Mesendoderm (in vitro differentiated cells): ENCODE measurements around the gene HOXC5.

Experiments used
- DNase-seq: peaks from one replicate; pipeline ENCODE4 v3.0.0; 2013
- H2AK5ac ChIP-seq: 2 replicates; pipeline ENCODE4 v1.6.1; 2013; ENCODE audit warnings: low read length, inconsistent platforms
- H2BK120ac ChIP-seq: 2 replicates; pipeline ENCODE4 v1.6.1; 2013; ENCODE audit warnings: low read depth, mild to moderate bottlenecking, low read length, moderate library complexity, mixed read lengths
- H2BK15ac ChIP-seq: replicated peaks from 2 replicates; pipeline ENCODE4 v1.6.1; 2013; ENCODE audit warnings: low read depth, mild to moderate bottlenecking, moderate library complexity
- H2BK5ac ChIP-seq: 2 replicates; pipeline ENCODE4 v1.6.1; 2013; ENCODE audit warnings: low read length, inconsistent platforms
- H3K18ac ChIP-seq: 2 replicates; pipeline ENCODE4 v1.6.1; 2013; ENCODE audit warnings: mild to moderate bottlenecking, low read length, mixed read lengths
- H3K23ac ChIP-seq: one replicate; pipeline ENCODE4 v1.6.1; 2013; ENCODE audit warnings: low read length
- H3K27ac ChIP-seq: 2 replicates; pipeline ENCODE4 v1.5.1; 2013; ENCODE audit warnings: low read depth, mild to moderate bottlenecking, inconsistent platforms, low read length, moderate library complexity
- H3K27me3 ChIP-seq: 2 replicates; pipeline ENCODE4 v1.6.1; 2013; ENCODE audit warnings: low read length, control low read depth, mild to moderate bottlenecking, inconsistent platforms; ENCODE audit not compliant: insufficient read depth, poor library complexity
- H3K36me3 ChIP-seq: 2 replicates; pipeline ENCODE4 v1.6.1; 2013; ENCODE audit warnings: low read length, inconsistent platforms; ENCODE audit not compliant: control insufficient read depth, insufficient read depth
- H3K4ac ChIP-seq: one replicate; pipeline ENCODE4 v1.6.1; 2013; ENCODE audit warnings: low read depth, mild to moderate bottlenecking, low read length, moderate library complexity
- H3K4me1 ChIP-seq: 2 replicates; pipeline ENCODE4 v1.6.1; 2013; ENCODE audit warnings: low read depth, low read length, inconsistent platforms; ENCODE audit not compliant: control insufficient read depth
- H3K4me2 ChIP-seq: 2 replicates; pipeline ENCODE4 v1.6.1; 2013; ENCODE audit warnings: low read length
- H3K4me3 ChIP-seq: 2 replicates; pipeline ENCODE4 v1.5.1; 2013; ENCODE audit warnings: mild to moderate bottlenecking, low read length
- H3K56ac ChIP-seq: one replicate; pipeline ENCODE4 v1.6.1; 2013; ENCODE audit warnings: low read length
- H3K79me1 ChIP-seq: 2 replicates; pipeline ENCODE4 v1.6.1; 2013; ENCODE audit warnings: low read length, inconsistent platforms
- H3K79me2 ChIP-seq: 2 replicates; pipeline ENCODE4 v1.6.1; 2013; ENCODE audit warnings: mild to moderate bottlenecking, low read length; ENCODE audit not compliant: control insufficient read depth, insufficient read depth
- H3K9ac ChIP-seq: 2 replicates; pipeline ENCODE4 v1.6.1; 2013; ENCODE audit warnings: low read length, inconsistent platforms
- H4K5ac ChIP-seq: one replicate; pipeline ENCODE4 v1.6.1; 2013; ENCODE audit warnings: low read length
- H4K8ac ChIP-seq: one replicate; pipeline ENCODE4 v1.6.1; 2013; ENCODE audit warnings: low read depth, mild to moderate bottlenecking, control low read depth, low read length, moderate library complexity
- WGBS: extraction: QIAGEN DNeasy Blood & Tissue Kit; methylation state at CpG from one replicate; pipeline ENCODE4 v1.1.7; 2013; ENCODE audit warnings: low lambda C conversion rate, missing lambda C conversion rate; ENCODE audit not compliant: insufficient coverage; ENCODE audit errors: extremely low coverage; 5-methylcytosine and 5-hydroxymethylcytosine counted together

Gene HOXC5

GRCh38 chr12:54066408-54066807, 33.6 kb downstream of the HOXC5 start:
- Histone ChIP-seq H2AK5ac (no peak overlapping the region), H3K23ac (no peak overlapping the region), H2BK120ac (no peak overlapping the region), H4K8ac (no peak overlapping the region), H3K4me3 (no peak overlapping the region), H4K5ac (no peak overlapping the region), H3K4me2 (no peak overlapping the region), H2BK15ac (no peak overlapping the region), H3K79me2 (no peaks in the 10 kb centered on the region), H3K4me1 (no peaks in the 10 kb centered on the region), H3K9ac (no peak overlapping the region), H3K4ac (no peak overlapping the region), H3K36me3 (no peaks in the 10 kb centered on the region), H2BK5ac (no peak overlapping the region), H3K56ac (no peak overlapping the region), H3K18ac (no peak overlapping the region), H3K79me1 (no peaks in the 10 kb centered on the region), H3K27ac (no peak overlapping the region), H3K27me3 (peaks cover 21% of the 10 kb centered on the region)
- no CpG with 5 or more reads among the region's 1 CpG for WGBS
- DNase-seq: no peak

GRCh38 chr12:54068418-54069070, 35.7 kb downstream of the HOXC5 start:
- no peaks in the 10 kb centered on the region for H3K79me1 ChIP-seq
- no peak overlapping the region for H2AK5ac ChIP-seq
- H3K79me2 ChIP-seq: no peaks in the 10 kb centered on the region
- H3K4ac ChIP-seq: no peak overlapping the region
- no peak overlapping the region for H3K18ac ChIP-seq
- no peak overlapping the region for H3K4me2 ChIP-seq
- H3K4me1 ChIP-seq: no peaks in the 10 kb centered on the region
- no peak overlapping the region for H3K4me3 ChIP-seq
- H3K9ac ChIP-seq: no peak overlapping the region
- H4K5ac ChIP-seq: no peak overlapping the region
- no CpG with 5 or more reads among the region's 4 CpGs for WGBS
- no peak overlapping the region for H3K56ac ChIP-seq
- no peak overlapping the region for H2BK15ac ChIP-seq
- peaks cover 13% of the 10 kb centered on the region for H3K27me3 ChIP-seq
- no peak overlapping the region for H3K23ac ChIP-seq
- H2BK120ac ChIP-seq: no peak overlapping the region
- no peaks in the 10 kb centered on the region for H3K36me3 ChIP-seq
- no peak overlapping the region for H4K8ac ChIP-seq
- H3K27ac ChIP-seq: no peak overlapping the region
- DNase-seq: no peak
- H2BK5ac ChIP-seq: no peak overlapping the region

GRCh38 chr12:54071942-54072341, 39.1 kb downstream of the HOXC5 start:
- Histone ChIP-seq H3K4me1 (no peaks in the 10 kb centered on the region), H3K23ac (no peak overlapping the region), H3K4me2 (no peak overlapping the region), H3K18ac (no peak overlapping the region), H3K79me1 (no peaks in the 10 kb centered on the region), H3K27me3 (peaks cover 18% of the 10 kb centered on the region), H3K4me3 (no peak overlapping the region), H2AK5ac (no peak overlapping the region), H3K56ac (no peak overlapping the region), H3K79me2 (no peaks in the 10 kb centered on the region), H3K27ac (no peak overlapping the region), H3K4ac (no peak overlapping the region), H4K8ac (no peak overlapping the region), H3K9ac (no peak overlapping the region), H3K36me3 (no peaks in the 10 kb centered on the region), H2BK5ac (no peak overlapping the region), H2BK120ac (no peak overlapping the region), H2BK15ac (no peak overlapping the region), H4K5ac (no peak overlapping the region)
- no CpG with 5 or more reads among the region's 1 CpG for WGBS
- no peak for DNase-seq

GRCh38 chr12:54074308-54074707, 41.5 kb downstream of the HOXC5 start:
- H3K4me2 ChIP-seq: no peak overlapping the region
- WGBS: no CpG with 5 or more reads among the region's 6 CpGs

GRCh38 chr12:54075409-54075808, 42.6 kb downstream of the HOXC5 start:
- no peak overlapping the region for H2BK120ac ChIP-seq
- H3K27me3 ChIP-seq: peaks cover 39% of the 10 kb centered on the region
- no peaks in the 10 kb centered on the region for H3K4me1 ChIP-seq
- no peak overlapping the region for H3K18ac ChIP-seq
- no peak overlapping the region for H3K4me2 ChIP-seq
- H3K9ac ChIP-seq: no peak overlapping the region
- H3K4ac ChIP-seq: no peak overlapping the region
- no peak overlapping the region for H3K27ac ChIP-seq
- H3K4me3 ChIP-seq: no peak overlapping the region
- no peak overlapping the region for H4K5ac ChIP-seq
- no peak overlapping the region for H3K56ac ChIP-seq
- DNase-seq: no peak
- H3K79me1 ChIP-seq: no peaks in the 10 kb centered on the region
- H2BK15ac ChIP-seq: no peak overlapping the region
- no CpG with 5 or more reads among the region's 6 CpGs for WGBS
- H2AK5ac ChIP-seq: no peak overlapping the region
- H3K36me3 ChIP-seq: no peaks in the 10 kb centered on the region
- no peak overlapping the region for H2BK5ac ChIP-seq
- no peak overlapping the region for H4K8ac ChIP-seq
- no peaks in the 10 kb centered on the region for H3K79me2 ChIP-seq
- H3K23ac ChIP-seq: no peak overlapping the region

More at GRCh38 chr12:54074308-54074707, 41.5 kb downstream of the HOXC5 start:
- no peak overlapping the region for H3K27ac ChIP-seq
- no peaks in the 10 kb centered on the region for H3K4me1 ChIP-seq
- peaks cover 31% of the 10 kb centered on the region for H3K27me3 ChIP-seq
- H3K79me2 ChIP-seq: no peaks in the 10 kb centered on the region
- H3K56ac ChIP-seq: no peak overlapping the region
- no peak overlapping the region for H2BK120ac ChIP-seq
- no peak overlapping the region for H2BK5ac ChIP-seq
- DNase-seq: no peak
- H3K36me3 ChIP-seq: no peaks in the 10 kb centered on the region
- H3K79me1 ChIP-seq: no peaks in the 10 kb centered on the region
- H2BK15ac ChIP-seq: no peak overlapping the region
- H3K23ac ChIP-seq: no peak overlapping the region
- H3K9ac ChIP-seq: no peak overlapping the region
- no peak overlapping the region for H3K4ac ChIP-seq
- H3K18ac ChIP-seq: no peak overlapping the region
- no peak overlapping the region for H4K8ac ChIP-seq
- H4K5ac ChIP-seq: no peak overlapping the region
- no peak overlapping the region for H2AK5ac ChIP-seq
- no peak overlapping the region for H3K4me3 ChIP-seq

- Histone ChIP-seq H2AK5ac (no peak overlapping the region), H3K36me3 (no peaks in the 10 kb centered on the region), H3K79me1 (no peaks in the 10 kb centered on the region), H3K23ac (no peak overlapping the region), H3K4me1 (no peaks in the 10 kb centered on the region), H3K18ac (no peak overlapping the region), H2BK15ac (no peak overlapping the region), H3K56ac (no peak overlapping the region), H3K27me3 (peaks cover 38% of the 10 kb centered on the region), H3K4ac (no peak overlapping the region), H3K4me2 (no peak overlapping the region), H3K27ac (no peak overlapping the region), H3K79me2 (no peaks in the 10 kb centered on the region), H2BK120ac (no peak overlapping the region), H3K4me3 (no peak overlapping the region), H4K8ac (no peak overlapping the region), H3K9ac (no peak overlapping the region), H4K5ac (no peak overlapping the region), H2BK5ac (no peak overlapping the region)
- DNase-seq: no peak
Measured at GRCh38 chr12:54075974-54076373, 43.1 kb downstream of the HOXC5 start.
